Measurements from ENCODE around the gene CWC25.

DNA sequence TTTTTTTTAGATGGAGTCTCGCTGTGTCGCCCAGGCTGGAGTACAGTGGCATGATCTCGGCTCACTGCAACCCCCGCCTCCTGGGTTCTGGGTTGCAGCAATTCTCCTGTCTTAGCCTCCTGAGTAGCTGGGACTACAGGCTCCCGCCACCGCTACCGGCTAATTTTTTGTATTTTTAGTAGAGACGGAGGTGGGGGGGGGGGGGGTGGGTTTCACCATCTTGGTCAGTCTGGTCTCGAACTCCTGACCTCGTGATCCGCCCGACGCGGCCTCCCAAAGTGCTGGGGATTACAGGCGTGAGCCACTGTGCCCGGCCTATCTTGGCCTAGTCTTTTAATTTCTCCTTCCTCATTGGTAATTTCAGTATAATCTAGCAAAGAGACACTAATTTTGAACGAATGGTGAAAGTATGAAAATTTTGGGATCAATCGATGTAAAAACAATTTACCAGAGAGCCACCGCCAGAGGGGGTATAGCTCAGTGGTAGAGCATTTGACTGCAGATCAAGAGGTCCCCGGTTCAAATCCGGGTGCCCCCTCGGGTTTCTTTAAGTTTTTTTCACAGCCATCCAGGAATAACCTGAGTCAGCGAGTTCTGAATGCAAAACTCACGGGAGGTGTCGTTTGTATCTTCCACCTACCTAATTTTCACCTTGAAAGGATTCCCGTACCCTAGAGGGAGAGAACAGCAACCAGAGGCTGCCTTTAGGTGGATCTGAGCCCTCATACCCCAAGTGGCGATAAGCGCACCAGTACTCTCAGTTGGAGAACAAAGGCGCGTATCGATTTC lies 42.3 kb upstream of the CWC25 start:
- TF ChIP-seq, protein P1, sequence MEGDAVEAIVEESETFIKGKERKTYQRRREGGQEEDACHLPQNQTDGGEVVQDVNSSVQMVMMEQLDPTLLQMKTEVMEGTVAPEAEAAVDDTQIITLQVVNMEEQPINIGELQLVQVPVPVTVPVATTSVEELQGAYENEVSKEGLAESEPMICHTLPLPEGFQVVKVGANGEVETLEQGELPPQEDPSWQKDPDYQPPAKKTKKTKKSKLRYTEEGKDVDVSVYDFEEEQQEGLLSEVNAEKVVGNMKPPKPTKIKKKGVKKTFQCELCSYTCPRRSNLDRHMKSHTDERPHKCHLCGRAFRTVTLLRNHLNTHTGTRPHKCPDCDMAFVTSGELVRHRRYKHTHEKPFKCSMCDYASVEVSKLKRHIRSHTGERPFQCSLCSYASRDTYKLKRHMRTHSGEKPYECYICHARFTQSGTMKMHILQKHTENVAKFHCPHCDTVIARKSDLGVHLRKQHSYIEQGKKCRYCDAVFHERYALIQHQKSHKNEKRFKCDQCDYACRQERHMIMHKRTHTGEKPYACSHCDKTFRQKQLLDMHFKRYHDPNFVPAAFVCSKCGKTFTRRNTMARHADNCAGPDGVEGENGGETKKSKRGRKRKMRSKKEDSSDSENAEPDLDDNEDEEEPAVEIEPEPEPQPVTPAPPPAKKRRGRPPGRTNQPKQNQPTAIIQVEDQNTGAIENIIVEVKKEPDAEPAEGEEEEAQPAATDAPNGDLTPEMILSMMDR (IDR thresholded peaks at IDR 0.05), result peak in 3 of 6 experiments; percentile 11 to 54 (median 38)
- TF ChIP-seq POLR2A (IDR thresholded peaks at IDR 0.05), result no peak

All from adrenal gland (tissue), 5 donors.